Measurements from ENCODE around the gene POTEF. TPM values are rescaled to one million over a fixed set of nuclear protein-coding genes. Genes with fewer than 3 reads are reported as not detected.
"Not testable (repeated sequence)": the region's sequence is repeated elsewhere in the genome, so short reads cannot be mapped to it uniquely, and the experiment has no call there.

The POTEF gene
- total and polyA plus RNA-seq, 2 donors (not counting 3 experiments of a cell fraction or from before 2014, with no cell fraction given): 0.04 TPM; not detected in 1

DNA sequence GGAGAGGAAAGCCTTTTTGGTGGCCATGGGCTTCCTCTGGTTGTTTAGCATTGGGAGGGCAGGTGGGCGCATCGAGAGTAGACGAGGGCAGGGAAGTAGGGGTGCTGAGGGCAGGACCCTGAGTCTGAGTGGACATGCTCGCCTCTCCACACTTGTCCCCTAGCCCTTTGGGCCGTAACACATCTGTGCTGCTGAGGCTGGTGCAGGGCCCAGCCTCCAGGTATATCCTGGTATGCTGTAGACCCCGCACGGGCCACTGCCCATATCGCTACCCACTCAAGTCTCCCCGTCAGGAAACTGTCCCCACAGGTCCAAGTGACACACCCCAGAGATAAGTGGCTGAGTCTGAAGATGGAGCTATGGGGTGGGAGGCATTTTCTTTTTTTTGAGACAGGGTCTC, 29.6 kb upstream of the POTEF start:
- no peak for FAIRE-seq
- no peaks in the 10 kb centered on the region for H3K4me1 ChIP-seq (ENCODE audit: control insufficient read depth, extremely low read depth, insufficient read depth, low read length)
- ChIA-PET CTCF (no interaction called here), POLR2A (no interaction called here)
- dilution Hi-C loops (cut with MboI; ENCODE audit: extremely low pct_ligation_motif_present, low sequenced_read_pairs) (no loop called here), intact Hi-C loops (cut with micrococcal nuclease) (no loop called here)
- no TSS peak for BruUV-seq (replicated peaks)
- no peak overlapping the region for H3K27ac ChIP-seq (ENCODE audit: insufficient read depth, low read depth, low read length)
- H3K9ac ChIP-seq (replicated peaks; ENCODE audit: extremely low read depth, insufficient read depth, low read length): no peak overlapping the region
- no peaks in the 10 kb centered on the region for H4K20me1 ChIP-seq (replicated peaks; ENCODE audit: control insufficient read depth, extremely low read depth, insufficient read depth, low read length)
- H3K27me3 ChIP-seq (ENCODE audit: control insufficient read depth in 2 of 2, insufficient read depth in 2 of 2, low read length in 2 of 2): no peaks in the 10 kb centered on the region
- no peak overlapping the region for H3K4me3 ChIP-seq (replicated peaks in 1 of 3; ENCODE audit: insufficient read depth in 1 of 3, low read depth in 1 of 3, low read length in 3 of 3)
- no peaks in the 10 kb centered on the region for H3K79me2 ChIP-seq (ENCODE audit: control insufficient read depth, insufficient read depth, low read length)
- H3K9me3 ChIP-seq (replicated peaks; ENCODE audit: control insufficient read depth, insufficient read depth, low read length): no peaks in the 10 kb centered on the region
- no peak for TF ChIP-seq JUN (IDR thresholded peaks at IDR 0.05; ENCODE audit: borderline replicate concordance, insufficient read depth, insufficient read length, low read depth)
- TF ChIP-seq GATA2 (IDR thresholded peaks at IDR 0.05; ENCODE audit: insufficient read depth, insufficient read length, low read depth, low read length): no peak
- TF ChIP-seq MYC (IDR thresholded peaks at IDR 0.05; ENCODE audit: low read depth, low read length): no peak
- TF ChIP-seq, protein P1, sequence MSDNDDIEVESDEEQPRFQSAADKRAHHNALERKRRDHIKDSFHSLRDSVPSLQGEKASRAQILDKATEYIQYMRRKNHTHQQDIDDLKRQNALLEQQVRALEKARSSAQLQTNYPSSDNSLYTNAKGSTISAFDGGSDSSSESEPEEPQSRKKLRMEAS (IDR thresholded peaks at IDR 0.05; ENCODE audit: insufficient read depth, insufficient read length): no peak
- no peak for TF ChIP-seq POLR2A (IDR thresholded peaks at IDR 0.05; ENCODE audit: low read depth, low read length)
- TF ChIP-seq EZH2 (IDR thresholded peaks at IDR 0.05; ENCODE audit: borderline replicate concordance, low read depth, low read length, severe bottlenecking): no peak
- peaks cover 0 to 13% of the 10 kb centered on the region in 2 experiments for H3K36me3 ChIP-seq (ENCODE audit: control insufficient read depth in 2 of 2, extremely low read depth in 1 of 2, insufficient read depth in 2 of 2, low read length in 2 of 2)
- H2AFZ ChIP-seq (ENCODE audit: low read depth, low read length): no peak overlapping the region
- H3K4me2 ChIP-seq (ENCODE audit: insufficient read depth, low read length): no peak overlapping the region
- DNase-seq (ENCODE audit: low read depth, low spot score): no peak
- no peaks in the 10 kb centered on the region for H3K9me1 ChIP-seq (replicated peaks; ENCODE audit: control insufficient read depth, extremely low read depth, insufficient read depth, low read length)

DNA sequence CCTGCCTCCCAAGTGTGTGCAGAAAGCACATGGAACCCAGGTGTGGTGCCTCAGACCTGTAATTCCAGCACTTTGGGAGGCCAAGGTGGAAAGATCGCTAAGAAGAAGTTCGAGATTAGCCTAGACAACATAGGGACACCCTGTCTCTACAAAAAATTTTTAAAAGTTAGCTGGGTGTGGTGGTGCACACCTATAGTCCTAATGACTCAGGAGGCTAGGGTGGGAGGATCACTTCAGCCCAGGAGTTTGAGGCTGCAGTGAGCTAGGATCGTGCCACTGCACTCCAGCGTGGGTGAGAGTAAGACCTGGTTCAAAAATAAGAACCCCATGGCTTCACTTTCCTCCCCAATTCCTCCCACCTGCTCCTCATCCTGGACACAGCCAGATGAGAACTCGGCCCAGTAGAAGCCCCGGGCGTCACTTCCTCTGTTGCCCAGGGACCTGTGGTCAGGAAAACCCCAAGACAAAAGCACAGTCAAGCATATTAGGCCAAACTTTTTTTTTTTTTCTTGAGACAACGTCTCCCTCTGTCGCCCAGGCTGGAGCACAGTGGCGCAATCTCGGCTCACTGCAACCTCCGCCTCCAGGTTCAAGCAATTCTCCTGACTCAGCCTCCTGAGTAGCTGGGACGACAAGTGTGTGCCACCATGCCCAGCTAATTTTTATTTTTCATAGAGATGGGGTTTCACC, 28.9 kb upstream of the POTEF start:
- POLR2A ChIA-PET; BruUV-seq (replicated peaks); CTCF ChIA-PET: not testable (repeated sequence)

DNA sequence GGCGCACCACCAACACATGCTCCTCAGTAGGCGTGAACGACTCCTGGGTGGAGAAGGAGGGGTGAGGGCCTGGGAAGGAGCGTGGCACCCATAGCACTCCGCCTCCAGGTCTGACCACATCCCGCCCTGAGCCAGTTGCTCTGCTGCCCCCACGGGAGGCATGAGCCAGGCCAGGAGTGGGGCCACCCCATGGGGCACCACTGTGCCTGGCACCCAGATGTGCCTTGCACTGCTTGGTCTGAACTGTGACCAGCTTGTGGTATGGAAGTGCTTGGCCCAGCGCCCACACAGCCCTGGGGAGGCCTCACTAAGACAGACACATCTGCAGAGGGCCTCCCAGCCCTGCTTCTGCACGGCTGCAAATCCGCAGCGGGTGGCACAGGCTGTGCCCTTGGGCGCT, 28.3 kb upstream of the POTEF start:
- CTCF ChIA-PET; FAIRE-seq; BruUV-seq (replicated peaks); H3K9me3 ChIP-seq (replicated peaks; ENCODE audit: control insufficient read depth, insufficient read depth, low read length); H3K9me1 ChIP-seq (replicated peaks; ENCODE audit: control insufficient read depth, extremely low read depth, insufficient read depth, low read length); H2AFZ ChIP-seq (ENCODE audit: low read depth, low read length); H3K9ac ChIP-seq (replicated peaks; ENCODE audit: extremely low read depth, insufficient read depth, low read length); intact Hi-C loops (cut with micrococcal nuclease); H3K4me3 ChIP-seq (replicated peaks in 1 of 3; ENCODE audit: insufficient read depth in 1 of 3, low read depth in 1 of 3, low read length in 3 of 3); dilution Hi-C loops (cut with MboI; ENCODE audit: extremely low pct_ligation_motif_present, low sequenced_read_pairs); H3K27me3 ChIP-seq (ENCODE audit: control insufficient read depth in 2 of 2, insufficient read depth in 2 of 2, low read length in 2 of 2); H4K20me1 ChIP-seq (replicated peaks; ENCODE audit: control insufficient read depth, extremely low read depth, insufficient read depth, low read length); POLR2A ChIA-PET; H3K4me1 ChIP-seq (ENCODE audit: control insufficient read depth, extremely low read depth, insufficient read depth, low read length); H3K4me2 ChIP-seq (ENCODE audit: insufficient read depth, low read length); DNase-seq (ENCODE audit: low read depth, low spot score); H3K79me2 ChIP-seq (ENCODE audit: control insufficient read depth, insufficient read depth, low read length); H3K27ac ChIP-seq (ENCODE audit: insufficient read depth, low read depth, low read length): not testable (repeated sequence)
- peaks cover 0 to 17% of the 10 kb centered on the region in 2 experiments for H3K36me3 ChIP-seq (ENCODE audit: control insufficient read depth in 2 of 2, extremely low read depth in 1 of 2, insufficient read depth in 2 of 2, low read length in 2 of 2)

More for the DNA sequence above, 28.9 kb upstream of the POTEF start:
- H3K9ac ChIP-seq (replicated peaks; ENCODE audit: extremely low read depth, insufficient read depth, low read length); FAIRE-seq; H3K27ac ChIP-seq (ENCODE audit: insufficient read depth, low read depth, low read length); H3K79me2 ChIP-seq (ENCODE audit: control insufficient read depth, insufficient read depth, low read length); H3K4me3 ChIP-seq (replicated peaks in 1 of 3; ENCODE audit: insufficient read depth in 1 of 3, low read depth in 1 of 3, low read length in 3 of 3); H2AFZ ChIP-seq (ENCODE audit: low read depth, low read length); intact Hi-C loops (cut with micrococcal nuclease); DNase-seq (ENCODE audit: low read depth, low spot score); dilution Hi-C loops (cut with MboI; ENCODE audit: extremely low pct_ligation_motif_present, low sequenced_read_pairs); H3K4me1 ChIP-seq (ENCODE audit: control insufficient read depth, extremely low read depth, insufficient read depth, low read length); H3K4me2 ChIP-seq (ENCODE audit: insufficient read depth, low read length); H4K20me1 ChIP-seq (replicated peaks; ENCODE audit: control insufficient read depth, extremely low read depth, insufficient read depth, low read length); H3K9me3 ChIP-seq (replicated peaks; ENCODE audit: control insufficient read depth, insufficient read depth, low read length); H3K27me3 ChIP-seq (ENCODE audit: control insufficient read depth in 2 of 2, insufficient read depth in 2 of 2, low read length in 2 of 2); H3K9me1 ChIP-seq (replicated peaks; ENCODE audit: control insufficient read depth, extremely low read depth, insufficient read depth, low read length): not testable (repeated sequence)
- peaks cover 0 to 15% of the 10 kb centered on the region in 2 experiments for H3K36me3 ChIP-seq (ENCODE audit: control insufficient read depth in 2 of 2, extremely low read depth in 1 of 2, insufficient read depth in 2 of 2, low read length in 2 of 2)
